Astrocyte (in vitro differentiated cells and primary cell): ENCODE results near the gene TMEM154. TPM values are rescaled to one million over a fixed set of nuclear protein-coding genes. Genes with fewer than 3 reads are reported as not detected.

Source experiments
- DNase-seq: peaks from one replicate; pipeline ENCODE4 v3.0.0-alpha.2; 2010; ENCODE audit warnings: low read depth
- FAIRE-seq: peaks from 2 replicates; lab custom pipeline; 2011; peaks lifted over from hg19 to GRCh38; lab: Jason Lieb, UNC
- H2AFZ ChIP-seq: 2 replicates; pipeline ENCODE4 v1.6.0; 2012; ENCODE audit warnings: low read depth, low read length, inconsistent platforms
- H3K27ac ChIP-seq: 2 replicates; pipeline ENCODE4 v1.5.1; 2011; ENCODE audit warnings: low read depth, low read length, inconsistent platforms
- H3K27me3 ChIP-seq: 2 replicates; pipeline ENCODE4 v1.6.0; 2011; ENCODE audit warnings: low read length, inconsistent platforms; ENCODE audit not compliant: insufficient read depth
- H3K36me3 ChIP-seq: 2 replicates; pipeline ENCODE4 v1.5.1; 2011; ENCODE audit warnings: low read length, inconsistent platforms; ENCODE audit not compliant: insufficient read depth
- H3K4me1 ChIP-seq: 2 replicates; pipeline ENCODE4 v1.5.1; 2011; ENCODE audit warnings: low read length, inconsistent platforms; ENCODE audit not compliant: insufficient read depth
- H3K4me2 ChIP-seq: 2 replicates; pipeline ENCODE4 v1.6.0; 2012; ENCODE audit warnings: low read length, inconsistent platforms
- H3K4me3 ChIP-seq: 2 replicates; pipeline ENCODE4 v1.5.1; 2011; ENCODE audit warnings: low read depth, mild to moderate bottlenecking, low read length, inconsistent platforms; ENCODE audit not compliant: insufficient read depth
- H3K79me2 ChIP-seq: 2 replicates; pipeline ENCODE4 v1.6.0; 2012; ENCODE audit warnings: mild to moderate bottlenecking, low read length, inconsistent platforms; ENCODE audit not compliant: insufficient read depth
- H3K9ac ChIP-seq: 2 replicates; pipeline ENCODE4 v1.6.0; 2012; ENCODE audit warnings: mild to moderate bottlenecking, low read length, inconsistent platforms
- H3K9me3 ChIP-seq: 2 replicates; pipeline ENCODE4 v1.5.1; 2012; ENCODE audit warnings: low read depth, mild to moderate bottlenecking, low read length, inconsistent platforms; ENCODE audit not compliant: insufficient read depth
- H4K20me1 ChIP-seq: 2 replicates; pipeline ENCODE4 v1.6.0; 2012; ENCODE audit warnings: low read length, inconsistent platforms; ENCODE audit not compliant: insufficient read depth
- H3K27ac Mint-ChIP-seq: one replicate; pipeline ENCODE4 v1.8.0; 2021; ENCODE audit warnings: mild to moderate bottlenecking, mixed read lengths; ENCODE audit not compliant: unreplicated experiment
- H3K27me3 Mint-ChIP-seq: one replicate; pipeline ENCODE4 v1.8.0; 2021; ENCODE audit warnings: low read depth, mixed read lengths; ENCODE audit not compliant: unreplicated experiment
- H3K36me3 Mint-ChIP-seq: one replicate; pipeline ENCODE4 v1.8.0; 2021; ENCODE audit warnings: low read depth, mixed read lengths; ENCODE audit not compliant: unreplicated experiment
- H3K4me1 Mint-ChIP-seq: one replicate; pipeline ENCODE4 v1.8.0; 2021; ENCODE audit warnings: low read depth, mixed read lengths; ENCODE audit not compliant: unreplicated experiment
- H3K4me3 Mint-ChIP-seq: one replicate; pipeline ENCODE4 v1.8.0; 2021; ENCODE audit warnings: mild to moderate bottlenecking, moderate library complexity, mixed read lengths; ENCODE audit not compliant: unreplicated experiment
- H3K9me3 Mint-ChIP-seq: one replicate; pipeline ENCODE4 v1.8.0; 2021; ENCODE audit warnings: mild to moderate bottlenecking, mixed read lengths; ENCODE audit not compliant: unreplicated experiment
- CTCF ChIP-seq: IDR thresholded peaks from 2 replicates; pipeline ENCODE4 v1.5.1; 2011; ENCODE audit warnings: low read depth, mild to moderate bottlenecking, inconsistent platforms, low read length, moderate library complexity; ENCODE audit not compliant: insufficient read depth
- EZH2 ChIP-seq: IDR thresholded peaks from 2 replicates; pipeline ENCODE4 v1.6.1; 2012; ENCODE audit warnings: mild to moderate bottlenecking, low read length, inconsistent platforms; ENCODE audit not compliant: insufficient read depth
- total RNA-seq: library from RNA; stranded (reverse); gene quantifications from 2 replicates; pipeline ENCODE4 v1.2.1, GENCODE V29; 2021

Gene TMEM154
- total RNA-seq, 1 donor from 2014 or later, result 13.2 TPM

GRCh38 chr4:152689615-152690501 lies 10.1 kb upstream of the TMEM154 start:
- Histone ChIP-seq H3K79me2 (no peaks in the 10 kb centered on the region), H3K9ac (no peak overlapping the region), H3K36me3 (no peaks in the 10 kb centered on the region), H3K4me3 (no peak overlapping the region), H3K27me3 (no peaks in the 10 kb centered on the region), H3K4me1 (no peaks in the 10 kb centered on the region), H3K27ac (no peak overlapping the region), H3K4me2 (no peak overlapping the region), H3K9me3 (no peaks in the 10 kb centered on the region), H4K20me1 (no peaks in the 10 kb centered on the region), H2AFZ (no peak overlapping the region)
- Mint-ChIP-seq H3K4me3 (no peak overlapping the region), H3K4me1 (peaks cover 1% of the 10 kb centered on the region), H3K27ac (no peak overlapping the region), H3K9me3 (no peaks in the 10 kb centered on the region), H3K27me3 (no peaks in the 10 kb centered on the region), H3K36me3 (no peaks in the 10 kb centered on the region)
- TF ChIP-seq CTCF (no peak), EZH2 (no peak)
- FAIRE-seq, result no peak
- peak; percentile 4 for DNase-seq

DNA sequence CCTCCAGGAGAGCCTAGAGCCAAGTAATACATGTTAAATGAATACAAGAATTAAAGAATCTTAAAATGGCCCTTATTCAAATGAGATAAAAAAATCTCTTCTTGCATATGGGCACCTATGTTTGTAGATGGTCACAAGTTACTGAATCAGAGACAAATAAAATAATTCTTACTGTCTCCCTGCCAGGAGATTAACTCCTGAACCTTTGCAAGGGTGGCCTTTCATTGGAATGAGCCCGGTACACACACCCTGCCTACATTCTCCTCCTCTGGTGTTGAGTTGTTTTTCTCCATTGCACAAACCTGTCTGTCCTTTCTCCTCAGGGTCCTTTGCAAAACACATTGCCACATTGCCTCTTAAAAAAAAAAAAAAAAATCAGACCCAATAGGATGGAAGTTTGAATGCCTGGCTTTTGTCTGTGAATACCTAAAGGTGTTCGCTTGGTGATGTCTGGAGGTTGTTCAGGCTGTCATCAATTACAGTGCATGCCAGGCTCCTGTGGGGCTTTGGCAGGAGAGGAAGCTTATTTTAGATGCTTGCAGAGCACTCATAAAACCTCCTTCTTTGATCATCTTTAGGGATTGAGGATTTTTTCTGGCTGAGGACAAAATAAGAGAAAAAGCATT lies 8.3 kb upstream of the TMEM154 start:
- no peak for FAIRE-seq
- DNase-seq, result no peak
- no peaks in the 10 kb centered on the region for H3K27me3 Mint-ChIP-seq
- Histone ChIP-seq H3K79me2 (no peaks in the 10 kb centered on the region), H3K9me3 (no peaks in the 10 kb centered on the region), H3K27ac (no peak overlapping the region), H3K4me2 (no peak overlapping the region), H3K36me3 (no peaks in the 10 kb centered on the region), H3K4me1 (no peaks in the 10 kb centered on the region), H3K4me3 (no peak overlapping the region), H4K20me1 (no peaks in the 10 kb centered on the region), H3K27me3 (no peaks in the 10 kb centered on the region), H2AFZ (no peak overlapping the region), H3K9ac (no peak overlapping the region)
- H3K36me3 Mint-ChIP-seq, result no peaks in the 10 kb centered on the region
- no peak overlapping the region for H3K27ac Mint-ChIP-seq
- no peak for TF ChIP-seq EZH2
- no peak overlapping the region for H3K4me3 Mint-ChIP-seq
- no peaks in the 10 kb centered on the region for H3K9me3 Mint-ChIP-seq
- peaks cover 4% of the 10 kb centered on the region for H3K4me1 Mint-ChIP-seq

GRCh38 chr4:152686452-152687013 lies 6.7 kb upstream of the TMEM154 start:
- no peaks in the 10 kb centered on the region for H3K9me3 ChIP-seq
- H3K4me1 ChIP-seq, result peaks cover 3% of the 10 kb centered on the region
- H3K4me1 Mint-ChIP-seq, result peaks cover 5% of the 10 kb centered on the region
- DNase-seq (no peak), FAIRE-seq (no peak)
- no peak overlapping the region for H3K4me3 ChIP-seq
- no peaks in the 10 kb centered on the region for H3K36me3 Mint-ChIP-seq
- no peak overlapping the region for H2AFZ ChIP-seq
- H3K9me3 Mint-ChIP-seq, result no peaks in the 10 kb centered on the region
- H3K27ac Mint-ChIP-seq, result no peak overlapping the region
- no peak overlapping the region for H3K9ac ChIP-seq
- no peak overlapping the region for H3K27ac ChIP-seq
- H3K27me3 ChIP-seq, result no peaks in the 10 kb centered on the region
- H4K20me1 ChIP-seq, result no peaks in the 10 kb centered on the region
- no peaks in the 10 kb centered on the region for H3K36me3 ChIP-seq
- H3K4me2 ChIP-seq, result no peak overlapping the region
- no peak overlapping the region for H3K4me3 Mint-ChIP-seq
- H3K79me2 ChIP-seq, result no peaks in the 10 kb centered on the region
- TF ChIP-seq CTCF (no peak), EZH2 (no peak)
- no peaks in the 10 kb centered on the region for H3K27me3 Mint-ChIP-seq
